NCI-H345 treated with DMSO at 0.1 percent for 48 hours (cell line): ENCODE measurements around the gene VWA3B.
"Not testable (repeated sequence)": the region's sequence is repeated elsewhere in the genome, so short reads cannot be mapped to it uniquely, and the experiment has no call there.

Source experiments
- DNase-seq: peaks from one replicate; lab custom pipeline; 2025; ENCODE audit not compliant: unreplicated experiment; lab: John Stamatoyannopoulos, UW

The VWA3B gene

GRCh38 chr2:98086491-98087446, at the start of gene VWA3B:
TSS of gene VWA3B (plus strand) at chr2:98087167. CDS start at chr2:98093093, 5,926 bp downstream.
- peak; percentile 73 for DNase-seq

GRCh38 chr2:98037206-98037605, 49.8 kb upstream of the VWA3B start:
- no peak for DNase-seq

- no peak for DNase-seq
Measured at GRCh38 chr2:98037666-98038336, 49.2 kb upstream of the VWA3B start.

GRCh38 chr2:98039085-98039756, 47.7 kb upstream of the VWA3B start:
- DNase-seq: no peak

- no peak for DNase-seq
Measured at GRCh38 chr2:98040331-98040939, 46.5 kb upstream of the VWA3B start.

- DNase-seq: no peak
Measured at GRCh38 chr2:98043101-98043500, 43.9 kb upstream of the VWA3B start.

GRCh38 chr2:98044730-98045129, 42.2 kb upstream of the VWA3B start:
- DNase-seq: not testable (repeated sequence)

GRCh38 chr2:98050070-98050469, 36.9 kb upstream of the VWA3B start:
- no peak for DNase-seq

- no peak for DNase-seq
Measured at GRCh38 chr2:98058191-98058975, 28.6 kb upstream of the VWA3B start.

GRCh38 chr2:98060277-98060676, 26.7 kb upstream of the VWA3B start:
- DNase-seq: no peak

- DNase-seq: no peak
Measured at GRCh38 chr2:98063291-98063854, 23.6 kb upstream of the VWA3B start.

- DNase-seq: no peak
Measured at GRCh38 chr2:98065808-98066207, 21.2 kb upstream of the VWA3B start.

GRCh38 chr2:98067160-98067559, 19.8 kb upstream of the VWA3B start:
- DNase-seq: no peak

GRCh38 chr2:98070081-98070480, 16.9 kb upstream of the VWA3B start:
- no peak for DNase-seq

- no peak for DNase-seq
Measured at GRCh38 chr2:98072442-98072841, 14.5 kb upstream of the VWA3B start.

- no peak for DNase-seq
Measured at GRCh38 chr2:98078701-98079100, 8.3 kb upstream of the VWA3B start.

- no peak for DNase-seq
Measured at GRCh38 chr2:98084151-98084868, 2.7 kb upstream of the VWA3B start.

GRCh38 chr2:98084869-98085238, 2.1 kb upstream of the VWA3B start:
- DNase-seq: no peak

- no peak for DNase-seq
Measured at GRCh38 chr2:98085649-98086048, 1.3 kb upstream of the VWA3B start.
